Ascending aorta (tissue), 2 donors: ENCODE measurements around the gene PRAMEF4. TPM values are rescaled to one million over a fixed set of nuclear protein-coding genes. Genes with fewer than 3 reads are reported as not detected.
"Not testable (repeated sequence)": the region's sequence is repeated elsewhere in the genome, so short reads cannot be mapped to it uniquely, and the experiment has no call there.

ENCODE experiments used
- DNase-seq, 2 donors: peaks; one replicate each; pipeline ENCODE4 v3.0.0-alpha.2; 2019; ENCODE audit warnings: low spot score in 2 of 2
- H3K27ac ChIP-seq, 2 donors: fragments of 200-600 bp; sonication (generic); one replicate each; pipeline ENCODE4 v1.5.1; 2016 to 2017; ENCODE audit warnings: mild to moderate bottlenecking in 1 of 2
- H3K27me3 ChIP-seq: fragments of 200-600 bp; sonication (generic); one replicate; pipeline ENCODE4 v1.5.1; 2017
- H3K36me3 ChIP-seq, 2 donors: fragments of 200-600 bp; sonication (generic); one replicate each; pipeline ENCODE4 v1.5.1; 2016
- H3K4me1 ChIP-seq, 2 donors: fragments of 200-600 bp; sonication (generic); one replicate each; pipeline ENCODE4 v1.5.1; 2016 to 2017; ENCODE audit warnings: mild to moderate bottlenecking in 1 of 2
- H3K4me3 ChIP-seq, 2 donors: fragments of 200-600 bp; sonication (generic); one replicate each; pipeline ENCODE4 v1.5.1; 2016 to 2017; ENCODE audit warnings: mild to moderate bottlenecking in 1 of 2
- H3K9me3 ChIP-seq, 2 donors: fragments of 200-600 bp; sonication (generic); one replicate each; pipeline ENCODE4 v1.5.1; 2016
- intact Hi-C: fragments of 100-400 bp; cut with DNase I; formaldehyde crosslinking; loops from one replicate; pipeline ENCODE4 v1.15.1; 2023
- total RNA-seq: library from RNA; depleted of rRNA; stranded (reverse); fragments of >200 nt; gene quantifications from one replicate; pipeline ENCODE4 v1.1.0, GENCODE V29; 2016

The PRAMEF4 gene
- not detected for total RNA-seq

- H3K9me3 ChIP-seq, H3K36me3 ChIP-seq, H3K27me3 ChIP-seq, H3K27ac ChIP-seq, DNase-seq, H3K4me3 ChIP-seq, intact Hi-C loops, H3K4me1 ChIP-seq: not testable (repeated sequence)
These were observed at the start of gene PRAMEF4 for GRCh38 chr1:12886101-12886500. Gene PRAMEF4 (minus strand): TSS chr1:12886201. CDS start chr1:12883394, 2,807 bp downstream.

- H3K36me3 ChIP-seq, H3K27ac ChIP-seq, H3K27me3 ChIP-seq, H3K4me3 ChIP-seq, H3K4me1 ChIP-seq, intact Hi-C loops, DNase-seq, H3K9me3 ChIP-seq: not testable (repeated sequence)
These were observed 38.4 kb upstream of the PRAMEF4 start for GRCh38 chr1:12924368-12924767.

GRCh38 chr1:12921749-12922148 is 35.7 kb upstream of the PRAMEF4 start:
- H3K36me3 ChIP-seq, intact Hi-C loops, H3K27ac ChIP-seq, H3K4me3 ChIP-seq, DNase-seq, H3K9me3 ChIP-seq, H3K27me3 ChIP-seq, H3K4me1 ChIP-seq: not testable (repeated sequence)

- intact Hi-C loops, DNase-seq, H3K4me1 ChIP-seq, H3K36me3 ChIP-seq, H3K27me3 ChIP-seq, H3K27ac ChIP-seq, H3K9me3 ChIP-seq, H3K4me3 ChIP-seq: not testable (repeated sequence)
These were observed 30.3 kb upstream of the PRAMEF4 start, which contains the start of gene PRAMEF7 for GRCh38 chr1:12916310-12916709. Gene PRAMEF7 (plus strand): TSS chr1:12916610. CDS start chr1:12917693, 1,083 bp downstream.

- intact Hi-C loops, DNase-seq, H3K9me3 ChIP-seq, H3K27ac ChIP-seq, H3K4me1 ChIP-seq, H3K36me3 ChIP-seq, H3K27me3 ChIP-seq, H3K4me3 ChIP-seq: not testable (repeated sequence)
These were observed 18.0 kb upstream of the PRAMEF4 start for GRCh38 chr1:12903793-12904572.

- H3K27ac ChIP-seq, H3K36me3 ChIP-seq, H3K4me1 ChIP-seq, intact Hi-C loops, DNase-seq, H3K9me3 ChIP-seq, H3K27me3 ChIP-seq, H3K4me3 ChIP-seq: not testable (repeated sequence)
These were observed 13.2 kb upstream of the PRAMEF4 start for GRCh38 chr1:12899186-12899585.

- not testable (repeated sequence) for H3K4me3 ChIP-seq, H3K27me3 ChIP-seq
These were observed 12.2 kb upstream of the PRAMEF4 start, which contains the start of gene PRAMEF10 for GRCh38 chr1:12898170-12898569. Gene PRAMEF10 (minus strand): TSS chr1:12898270. CDS start chr1:12895847, 2,423 bp downstream.

GRCh38 chr1:12878453-12878852 is 7.5 kb downstream of the PRAMEF4 start:
- DNase-seq, H3K9me3 ChIP-seq, H3K27ac ChIP-seq, H3K27me3 ChIP-seq, H3K4me3 ChIP-seq, H3K4me1 ChIP-seq, H3K36me3 ChIP-seq, intact Hi-C loops: not testable (repeated sequence)

More at GRCh38 chr1:12898170-12898569, 12.2 kb upstream of the PRAMEF4 start, which contains the start of gene PRAMEF10:
- H3K4me1 ChIP-seq, DNase-seq, H3K27ac ChIP-seq, H3K36me3 ChIP-seq, H3K9me3 ChIP-seq, intact Hi-C loops: not testable (repeated sequence)

GRCh38 chr1:12863131-12863880 is 22.7 kb downstream of the PRAMEF4 start:
- H3K27me3 ChIP-seq, intact Hi-C loops, DNase-seq, H3K4me1 ChIP-seq, H3K4me3 ChIP-seq, H3K27ac ChIP-seq, H3K9me3 ChIP-seq, H3K36me3 ChIP-seq: not testable (repeated sequence)

GRCh38 chr1:12856786-12857185 is 29.2 kb downstream of the PRAMEF4 start, which contains the start of gene PRAMEF2:
Gene PRAMEF2 (plus strand): TSS chr1:12857086. CDS start chr1:12859010, 1,924 bp downstream.
- DNase-seq, H3K4me3 ChIP-seq, H3K36me3 ChIP-seq, intact Hi-C loops, H3K27me3 ChIP-seq, H3K27ac ChIP-seq, H3K4me1 ChIP-seq, H3K9me3 ChIP-seq: not testable (repeated sequence)
